Astrocyte (in vitro differentiated cells and primary cell): Measurements from ENCODE around the gene PTCH1.

Source experiments
- EZH2 ChIP-seq: IDR thresholded peaks from 2 replicates; pipeline ENCODE4 v1.6.1; 2012; ENCODE audit warnings: mild to moderate bottlenecking, low read length, inconsistent platforms; ENCODE audit not compliant: insufficient read depth
- TF ChIP-seq, protein P1 (sequence below): IDR thresholded peaks from 2 replicates; pipeline ENCODE4 v1.5.1; 2011; ENCODE audit warnings: low read depth, mild to moderate bottlenecking, inconsistent platforms, low read length, moderate library complexity; ENCODE audit not compliant: insufficient read depth

DNA sequence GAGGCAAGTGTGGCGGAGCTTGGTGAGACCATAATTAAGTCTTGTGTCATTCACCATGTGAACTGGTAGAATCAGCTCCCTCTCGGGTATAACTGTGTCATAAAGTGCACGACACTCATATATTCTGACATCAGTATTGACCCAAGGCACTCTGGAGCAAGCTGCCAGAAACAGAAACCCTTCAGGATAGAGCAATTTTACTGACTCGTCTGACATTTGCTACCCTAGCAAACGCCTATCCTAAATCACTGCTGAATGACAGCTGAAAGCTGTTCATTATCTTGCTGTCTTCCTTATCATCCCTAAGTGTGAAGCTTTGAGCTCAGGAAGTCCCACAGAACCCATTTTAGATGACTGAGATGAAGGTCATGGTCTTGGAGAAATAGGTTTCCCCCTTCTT is 27.8 kb downstream of the PTCH1 start:
- TF ChIP-seq, protein P1, sequence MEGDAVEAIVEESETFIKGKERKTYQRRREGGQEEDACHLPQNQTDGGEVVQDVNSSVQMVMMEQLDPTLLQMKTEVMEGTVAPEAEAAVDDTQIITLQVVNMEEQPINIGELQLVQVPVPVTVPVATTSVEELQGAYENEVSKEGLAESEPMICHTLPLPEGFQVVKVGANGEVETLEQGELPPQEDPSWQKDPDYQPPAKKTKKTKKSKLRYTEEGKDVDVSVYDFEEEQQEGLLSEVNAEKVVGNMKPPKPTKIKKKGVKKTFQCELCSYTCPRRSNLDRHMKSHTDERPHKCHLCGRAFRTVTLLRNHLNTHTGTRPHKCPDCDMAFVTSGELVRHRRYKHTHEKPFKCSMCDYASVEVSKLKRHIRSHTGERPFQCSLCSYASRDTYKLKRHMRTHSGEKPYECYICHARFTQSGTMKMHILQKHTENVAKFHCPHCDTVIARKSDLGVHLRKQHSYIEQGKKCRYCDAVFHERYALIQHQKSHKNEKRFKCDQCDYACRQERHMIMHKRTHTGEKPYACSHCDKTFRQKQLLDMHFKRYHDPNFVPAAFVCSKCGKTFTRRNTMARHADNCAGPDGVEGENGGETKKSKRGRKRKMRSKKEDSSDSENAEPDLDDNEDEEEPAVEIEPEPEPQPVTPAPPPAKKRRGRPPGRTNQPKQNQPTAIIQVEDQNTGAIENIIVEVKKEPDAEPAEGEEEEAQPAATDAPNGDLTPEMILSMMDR, result no peak
- TF ChIP-seq EZH2, result no peak
